ENCODE results near the gene DLGAP1. TPM values are rescaled to one million over a fixed set of nuclear protein-coding genes. Genes with fewer than 3 reads are reported as not detected.

DLGAP1 gene
- total and polyA plus RNA-seq, 2 experiments from 2014 or later = 0.13 to 0.22 TPM

- Histone ChIP-seq H3K4me1 (ENCODE audit: insufficient read depth) (peaks cover 15% of the 10 kb centered on the region), H3K4me3 (no peak overlapping the region), H3K27ac (no peak overlapping the region), H3F3A (ENCODE audit: insufficient read depth) (peaks cover 24% of the 10 kb centered on the region), H2AFZ (peak overlapping the region; percentile 20; the same call in 1 of the 2 replicates), H3K9ac (no peak overlapping the region), H3K4me2 (ENCODE audit: unreplicated experiment) (no peak overlapping the region), H3K36me3 (ENCODE audit: low read depth) (no peaks in the 10 kb centered on the region), H3K9me3 (ENCODE audit: low read depth) (no peaks in the 10 kb centered on the region), H3K27me3 (replicated peaks; ENCODE audit: insufficient read depth) (no peaks in the 10 kb centered on the region), H4K20me1 (ENCODE audit: insufficient read depth) (no peaks in the 10 kb centered on the region), H3K9me2 (ENCODE audit: insufficient read depth) (no peaks in the 10 kb centered on the region), H3K79me2 (ENCODE audit: insufficient read depth) (no peaks in the 10 kb centered on the region)
- no peak for TF ChIP-seq EZH2phosphoT487 (IDR thresholded peaks at IDR 0.05; ENCODE audit: insufficient read depth, low read depth)
- TF ChIP-seq EZH2 (IDR thresholded peaks at IDR 0.05; ENCODE audit: insufficient read depth, poor library complexity, severe bottlenecking) = no peak
- 29 to 38% methylated on average over 4 of the region's 4 CpGs for WGBS, 2 experiments (ENCODE audit: low coverage in 1 of 2, low lambda C conversion rate in 2 of 2, missing lambda C conversion rate in 2 of 2)
- in situ Hi-C loops (cut with MboI) = no loop called here
- no peak for DNase-seq
These were observed 877.7 kb downstream of the DLGAP1 start for GRCh38 chr18:3577281-3577855.

- H3K36me3 ChIP-seq (ENCODE audit: low read depth) = no peaks in the 10 kb centered on the region
- H3F3A ChIP-seq (ENCODE audit: insufficient read depth) = 0 out of 2 replicates have a peak, but pooled peaks cover 2% of the 10 kb centered on the region
- H3K27ac ChIP-seq = no peak overlapping the region
- H3K9ac ChIP-seq = no peak overlapping the region
- no peak overlapping the region for H3K4me3 ChIP-seq
- no peaks in the 10 kb centered on the region for H3K27me3 ChIP-seq (replicated peaks; ENCODE audit: insufficient read depth)
- no peaks in the 10 kb centered on the region for H3K9me2 ChIP-seq (ENCODE audit: insufficient read depth)
- TF ChIP-seq EZH2phosphoT487 (IDR thresholded peaks at IDR 0.05; ENCODE audit: insufficient read depth, low read depth) (no peak), EZH2 (IDR thresholded peaks at IDR 0.05; ENCODE audit: insufficient read depth, poor library complexity, severe bottlenecking) (no peak)
- DNase-seq = no peak
- no peak overlapping the region for H3K4me2 ChIP-seq (ENCODE audit: unreplicated experiment)
- H3K79me2 ChIP-seq (ENCODE audit: insufficient read depth) = no peaks in the 10 kb centered on the region
- H3K4me1 ChIP-seq (ENCODE audit: insufficient read depth) = no peaks in the 10 kb centered on the region
- H4K20me1 ChIP-seq (ENCODE audit: insufficient read depth) = no peaks in the 10 kb centered on the region
- in situ Hi-C loops (cut with MboI) = no loop called here
- H2AFZ ChIP-seq = no peak overlapping the region
- H3K9me3 ChIP-seq (ENCODE audit: low read depth) = no peaks in the 10 kb centered on the region
- 55 to 61% methylated on average over 1 of the region's 1 CpG for WGBS, 2 experiments (ENCODE audit: low coverage in 1 of 2, low lambda C conversion rate in 2 of 2, missing lambda C conversion rate in 2 of 2)
These were observed 882.3 kb downstream of the DLGAP1 start for GRCh38 chr18:3572761-3573160.

- Histone ChIP-seq H3K4me2 (ENCODE audit: unreplicated experiment) (no peak overlapping the region), H3K9me3 (ENCODE audit: low read depth) (no peaks in the 10 kb centered on the region), H3K79me2 (ENCODE audit: insufficient read depth) (no peaks in the 10 kb centered on the region), H3K36me3 (ENCODE audit: low read depth) (no peaks in the 10 kb centered on the region), H3K4me1 (ENCODE audit: insufficient read depth) (no peaks in the 10 kb centered on the region), H3K4me3 (no peak overlapping the region), H3K9me2 (ENCODE audit: insufficient read depth) (no peaks in the 10 kb centered on the region), H3F3A (ENCODE audit: insufficient read depth) (no peaks in the 10 kb centered on the region), H2AFZ (no peak overlapping the region), H3K9ac (no peak overlapping the region), H3K27ac (no peak overlapping the region), H4K20me1 (ENCODE audit: insufficient read depth) (no peaks in the 10 kb centered on the region), H3K27me3 (replicated peaks; ENCODE audit: insufficient read depth) (no peaks in the 10 kb centered on the region)
- DNase-seq = no peak
- in situ Hi-C loops (cut with MboI) = no loop called here
- no peak for TF ChIP-seq EZH2 (IDR thresholded peaks at IDR 0.05; ENCODE audit: insufficient read depth, poor library complexity, severe bottlenecking)
- no peak for TF ChIP-seq EZH2phosphoT487 (IDR thresholded peaks at IDR 0.05; ENCODE audit: insufficient read depth, low read depth)
These were observed 888.3 kb downstream of the DLGAP1 start for GRCh38 chr18:3566851-3567250.

DNA sequence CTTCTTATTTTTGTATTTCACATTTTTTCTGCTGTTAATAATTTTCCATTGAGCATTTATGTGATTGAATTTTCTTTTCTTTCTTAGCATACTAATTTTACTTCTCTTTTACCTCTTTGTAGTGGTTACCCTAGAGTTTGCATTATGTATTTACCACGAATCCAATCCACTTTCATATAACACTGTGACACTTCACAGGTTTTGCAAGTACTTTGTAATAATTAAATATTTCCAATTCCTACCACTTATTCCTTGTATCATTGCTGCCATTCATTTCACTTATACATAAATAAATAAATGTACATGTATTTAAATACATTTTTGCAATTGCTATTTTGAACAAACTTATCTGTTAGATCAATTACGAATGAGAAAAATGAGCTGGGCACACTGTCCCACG is 894.4 kb downstream of the DLGAP1 start:
- Histone ChIP-seq H3K9me2 (ENCODE audit: insufficient read depth) (no peaks in the 10 kb centered on the region), H2AFZ (no peak overlapping the region), H3K4me1 (ENCODE audit: insufficient read depth) (no peaks in the 10 kb centered on the region), H3F3A (ENCODE audit: insufficient read depth) (no peaks in the 10 kb centered on the region), H4K20me1 (ENCODE audit: insufficient read depth) (no peaks in the 10 kb centered on the region), H3K9me3 (ENCODE audit: low read depth) (no peaks in the 10 kb centered on the region), H3K27me3 (replicated peaks; ENCODE audit: insufficient read depth) (no peaks in the 10 kb centered on the region), H3K36me3 (ENCODE audit: low read depth) (no peaks in the 10 kb centered on the region), H3K4me3 (no peak overlapping the region), H3K79me2 (ENCODE audit: insufficient read depth) (no peaks in the 10 kb centered on the region), H3K4me2 (ENCODE audit: unreplicated experiment) (no peak overlapping the region), H3K9ac (no peak overlapping the region), H3K27ac (no peak overlapping the region)
- no peak for DNase-seq
- WGBS, 2 experiments (ENCODE audit: low coverage in 1 of 2, low lambda C conversion rate in 2 of 2, missing lambda C conversion rate in 2 of 2) = 77 to 79% methylated on average over 3 of the region's 3 CpGs
- in situ Hi-C loops (cut with MboI) = no loop called here
- TF ChIP-seq EZH2 (IDR thresholded peaks at IDR 0.05; ENCODE audit: insufficient read depth, poor library complexity, severe bottlenecking) = no peak
- TF ChIP-seq EZH2phosphoT487 (IDR thresholded peaks at IDR 0.05; ENCODE audit: insufficient read depth, low read depth) = no peak
